Calu3 (cell line): Measurements from ENCODE around the gene SNTG2. TPM values are rescaled to one million over a fixed set of nuclear protein-coding genes. Genes with fewer than 3 reads are reported as not detected.

Experiments used
- BruUV-seq: library from RNA; stranded (reverse); fragments of 400-500 nt; replicated peaks from 2 replicates; lab custom pipeline; 2021; lab: Mats Ljungman, UMichigan
- CTCF ChIA-PET: fragments of 300-600 bp; sonication (Branson Sonifier 250); formaldehyde crosslinking; loops from one replicate; lab custom pipeline; 2022; ENCODE audit warnings: antibody characterized with exemption; lab: Charles Lee
- DNase-seq: peaks from one replicate; pipeline ENCODE4 v3.0.0; 2022
- H3K27ac Mint-ChIP-seq: one replicate; pipeline ENCODE4 v1.8.0; 2022; ENCODE audit warnings: mixed read lengths; ENCODE audit not compliant: unreplicated experiment
- H3K27me3 Mint-ChIP-seq: one replicate; pipeline ENCODE4 v1.8.0; 2022; ENCODE audit warnings: mixed read lengths; ENCODE audit not compliant: unreplicated experiment
- H3K36me3 Mint-ChIP-seq: one replicate; pipeline ENCODE4 v1.8.0; 2022; ENCODE audit warnings: mild to moderate bottlenecking, moderate library complexity, mixed read lengths; ENCODE audit not compliant: insufficient read depth, unreplicated experiment
- H3K4me1 Mint-ChIP-seq: one replicate; pipeline ENCODE4 v1.8.0; 2022; ENCODE audit warnings: mild to moderate bottlenecking, low read depth, mixed read lengths; ENCODE audit not compliant: unreplicated experiment
- H3K4me3 Mint-ChIP-seq: one replicate; pipeline ENCODE4 v1.8.0; 2022; ENCODE audit warnings: mild to moderate bottlenecking, low read depth, moderate library complexity, mixed read lengths; ENCODE audit not compliant: unreplicated experiment
- H3K9me3 Mint-ChIP-seq: one replicate; pipeline ENCODE4 v1.8.0; 2022; ENCODE audit warnings: low read depth, mixed read lengths; ENCODE audit not compliant: unreplicated experiment
- CTCF ChIP-seq: fragments of 200-600 bp; IDR thresholded peaks from one replicate; pipeline ENCODE4 v1.8.0; 2022; ENCODE audit warnings: antibody characterized with exemption; ENCODE audit not compliant: unreplicated experiment
- intact Hi-C: fragments of 100-400 bp; cut with micrococcal nuclease; formaldehyde crosslinking; loops from one replicate; pipeline ENCODE4 v1.10.0; 2022; ENCODE audit not compliant: unreplicated experiment
- total RNA-seq: library from RNA; stranded (reverse); gene quantifications from 2 replicates; pipeline ENCODE4 v1.2.3, GENCODE V29; 2022

The SNTG2 gene
- total RNA-seq, 1 experiment from 2014 or later = not detected

GRCh38 chr2:979069-979928, 28.6 kb downstream of the SNTG2 start:
- no peaks in the 10 kb centered on the region for H3K4me1 Mint-ChIP-seq
- peaks cover 24% of the 10 kb centered on the region for H3K9me3 Mint-ChIP-seq
- TF ChIP-seq CTCF = no peak
- no peak overlapping the region for H3K27ac Mint-ChIP-seq
- H3K4me3 Mint-ChIP-seq = no peak overlapping the region
- no peak for DNase-seq
- BruUV-seq = no TSS peak
- no peaks in the 10 kb centered on the region for H3K27me3 Mint-ChIP-seq
- intact Hi-C loops = no loop called here
- no peaks in the 10 kb centered on the region for H3K36me3 Mint-ChIP-seq
- CTCF ChIA-PET = no interaction called here

GRCh38 chr2:980176-980575, 29.5 kb downstream of the SNTG2 start:
- Mint-ChIP-seq H3K27ac (no peak overlapping the region), H3K4me3 (no peak overlapping the region), H3K9me3 (peaks cover 22% of the 10 kb centered on the region), H3K36me3 (no peaks in the 10 kb centered on the region), H3K27me3 (no peaks in the 10 kb centered on the region), H3K4me1 (no peaks in the 10 kb centered on the region)
- TF ChIP-seq CTCF = no peak
- DNase-seq = no peak
- intact Hi-C loops = no loop called here
- CTCF ChIA-PET = no interaction called here
- no TSS peak for BruUV-seq

GRCh38 chr2:981258-981657, 30.6 kb downstream of the SNTG2 start:
- no TSS peak for BruUV-seq
- peaks cover 23% of the 10 kb centered on the region for H3K9me3 Mint-ChIP-seq
- H3K4me1 Mint-ChIP-seq = no peaks in the 10 kb centered on the region
- CTCF ChIA-PET = no interaction called here
- no peak for TF ChIP-seq CTCF
- intact Hi-C loops = no loop called here
- H3K27ac Mint-ChIP-seq = no peak overlapping the region
- DNase-seq = no peak
- no peak overlapping the region for H3K4me3 Mint-ChIP-seq
- H3K27me3 Mint-ChIP-seq = no peaks in the 10 kb centered on the region
- no peaks in the 10 kb centered on the region for H3K36me3 Mint-ChIP-seq

GRCh38 chr2:981759-982158, 31.1 kb downstream of the SNTG2 start:
- Mint-ChIP-seq H3K4me3 (no peak overlapping the region), H3K27ac (no peak overlapping the region), H3K27me3 (no peaks in the 10 kb centered on the region), H3K9me3 (peaks cover 23% of the 10 kb centered on the region), H3K4me1 (no peaks in the 10 kb centered on the region), H3K36me3 (no peaks in the 10 kb centered on the region)
- BruUV-seq = no TSS peak
- intact Hi-C loops = no loop called here
- no peak for DNase-seq
- TF ChIP-seq CTCF = no peak
- CTCF ChIA-PET = no interaction called here
